Measurements from ENCODE around the gene IGFBP1. TPM values are rescaled to one million over a fixed set of nuclear protein-coding genes. Genes with fewer than 3 reads are reported as not detected.
A peak's percentile ranks its signal among the peaks of the same experiment; 100 is the strongest.

The IGFBP1 gene
- total and polyA plus RNA-seq, 2 of the 13 experiments (the other 11 are each of a cell fraction or from before 2014, with no cell fraction given) = 5.4 to 885 TPM

GRCh38 chr7:45881759-45882464, 6.4 kb upstream of the IGFBP1 start (continued):
- TF ChIP-seq ZBTB3 (CRISPR knock-in tag; IDR thresholded peaks at IDR 0.05; ENCODE audit: borderline replicate concordance, low read depth) (peak; percentile 95), ZNF329 (CRISPR knock-in tag; IDR thresholded peaks at IDR 0.05; ENCODE audit: low read depth) (peak; percentile 79), ZBTB2 (CRISPR knock-in tag; IDR thresholded peaks at IDR 0.05; ENCODE audit: low read depth) (0 out of 2 replicates have a peak, but pooled peaks have one; percentile 28), TOPORS (CRISPR knock-in tag; IDR thresholded peaks at IDR 0.05) (no peak), NFIB (CRISPR knock-in tag; IDR thresholded peaks at IDR 0.05; ENCODE audit: borderline replicate concordance) (no peak), ZMYM3 (CRISPR knock-in tag; IDR thresholded peaks at IDR 0.05) (peak; percentile 97), SMAD9 (CRISPR knock-in tag; IDR thresholded peaks at IDR 0.05) (0 out of 2 replicates have a peak, but pooled peaks have one; percentile 52), ZNF281 (CRISPR knock-in tag; IDR thresholded peaks at IDR 0.05; ENCODE audit: borderline replicate concordance) (peak; percentile 75; the same call in 1 of the 2 replicates), ZNF674 (CRISPR knock-in tag; IDR thresholded peaks at IDR 0.05; ENCODE audit: low read depth) (no peak), IKZF4 (CRISPR knock-in tag; IDR thresholded peaks at IDR 0.05; ENCODE audit: borderline replicate concordance, low read depth, not compliant biosample characterization) (no peak), ZNF598 (CRISPR knock-in tag; IDR thresholded peaks at IDR 0.05; ENCODE audit: borderline replicate concordance) (0 out of 2 replicates have a peak, but pooled peaks have one; percentile 20), RBFOX2 (IDR thresholded peaks at IDR 0.05; ENCODE audit: low read depth, low read length) (no peak), ZNF792 (CRISPR knock-in tag; IDR thresholded peaks at IDR 0.05) (peak; percentile 84), POGK (CRISPR knock-in tag; conservative IDR thresholded peaks at IDR 0.05) (peak; percentile 93; the same call in 1 of the 2 replicates), HHEX (CRISPR knock-in tag; IDR thresholded peaks at IDR 0.05) (peak; percentile 71), ZNF326 (CRISPR knock-in tag; IDR thresholded peaks at IDR 0.05; ENCODE audit: borderline replicate concordance) (no peak), ZNF251 (CRISPR knock-in tag; IDR thresholded peaks at IDR 0.05) (no peak), FOXO4 (CRISPR knock-in tag; conservative IDR thresholded peaks at IDR 0.05) (peak; percentile 95; the same call in 1 of the 2 replicates), ZKSCAN1 (IDR thresholded peaks at IDR 0.05; ENCODE audit: low read length) (no peak), ZMAT5 (CRISPR knock-in tag; IDR thresholded peaks at IDR 0.05; ENCODE audit: borderline replicate concordance, low read depth) (no peak), SRF (IDR thresholded peaks at IDR 0.05; ENCODE audit: low read depth, low read length) (no peak), ETV6 (CRISPR knock-in tag; conservative IDR thresholded peaks at IDR 0.05) (no peak)

Data from HepG2 (cell line).